GM19238 (cell line): ENCODE measurements around the gene MRPL1.

ENCODE experiments used
- DNase-seq: peaks from one replicate; pipeline ENCODE4 v3.0.0; 2011; ENCODE audit warnings: low spot score; ENCODE audit not compliant: insufficient read length

Gene MRPL1

DNA sequence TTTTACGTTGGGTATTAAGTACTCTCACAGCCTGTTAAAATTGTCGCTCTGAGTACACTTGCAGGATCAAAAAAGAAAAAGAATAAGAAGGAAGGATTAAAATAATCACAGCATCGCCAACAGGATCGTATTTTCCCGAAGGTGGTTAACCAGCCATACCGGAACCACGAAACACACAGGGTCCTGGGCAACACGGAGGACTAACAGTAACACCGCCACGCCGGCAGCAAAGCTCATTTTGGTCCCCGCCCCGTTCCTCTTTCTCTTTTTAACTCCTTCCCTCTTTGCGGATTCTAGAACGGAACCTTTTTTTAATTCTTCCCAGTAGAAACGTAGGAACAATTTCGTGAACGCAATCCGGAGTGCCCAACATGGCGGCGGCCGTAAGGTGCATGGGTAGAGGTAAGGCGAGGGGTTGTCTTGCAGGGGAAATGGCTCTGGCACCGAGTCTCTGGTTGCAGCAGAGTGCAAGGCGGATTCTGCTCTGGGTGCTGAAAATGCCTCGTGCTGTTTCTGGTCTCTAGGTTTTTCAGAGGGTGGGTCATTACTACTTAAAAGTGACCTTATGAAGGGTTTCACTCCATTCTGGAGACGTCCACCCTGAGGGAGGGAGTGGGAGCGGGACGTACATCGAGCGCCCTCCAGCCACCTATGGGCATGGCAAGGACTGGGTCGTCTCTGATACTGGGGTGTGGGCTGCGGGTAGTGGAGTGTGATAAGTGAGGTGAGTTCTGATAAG, at the start of gene MRPL1:
Gene MRPL1, plus strand, starts transcription at position 353 of the 739 bp plus-strand sequence. Its CDS starts 19 bp downstream, at position 372.
- DNase-seq = peak; percentile 47

DNA sequence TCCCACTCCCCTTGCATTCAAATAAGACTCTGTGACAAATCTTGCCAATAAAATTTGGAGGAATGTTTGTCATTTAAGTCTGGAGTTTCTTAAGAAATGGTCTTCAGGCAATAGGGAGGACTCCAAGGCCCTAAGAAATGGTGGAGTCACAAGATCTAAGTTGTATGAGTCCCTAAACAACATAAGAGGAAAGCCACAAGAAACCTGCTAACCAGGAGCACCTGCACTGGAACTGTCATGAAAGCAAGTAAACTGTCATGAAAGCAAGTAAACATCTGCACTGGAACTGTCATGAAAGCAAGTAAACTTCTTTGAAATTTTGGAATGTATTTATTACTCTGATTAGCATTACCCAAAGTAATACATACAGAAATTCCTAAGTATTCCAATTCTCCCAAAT, 47.0 kb upstream of the MRPL1 start:
- DNase-seq = no peak

DNA sequence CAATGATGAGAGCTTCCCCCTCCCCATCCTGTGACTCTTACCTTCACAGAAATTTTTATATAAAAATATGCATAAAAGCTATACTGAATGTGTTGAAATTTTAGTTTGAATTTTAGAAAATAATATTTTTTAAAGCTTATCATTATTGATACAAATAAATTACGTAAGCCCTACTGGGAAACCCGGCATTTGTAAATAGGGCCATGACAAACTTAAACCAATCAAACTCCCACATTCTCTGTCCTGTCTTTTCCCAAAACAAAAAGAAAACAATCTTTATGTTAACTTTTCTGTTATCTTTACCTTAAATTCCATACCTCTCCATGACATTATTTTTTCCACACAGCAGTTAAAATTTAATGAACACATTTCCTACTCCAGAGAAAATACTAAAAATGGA, 46.1 kb upstream of the MRPL1 start:
- no peak for DNase-seq

DNA sequence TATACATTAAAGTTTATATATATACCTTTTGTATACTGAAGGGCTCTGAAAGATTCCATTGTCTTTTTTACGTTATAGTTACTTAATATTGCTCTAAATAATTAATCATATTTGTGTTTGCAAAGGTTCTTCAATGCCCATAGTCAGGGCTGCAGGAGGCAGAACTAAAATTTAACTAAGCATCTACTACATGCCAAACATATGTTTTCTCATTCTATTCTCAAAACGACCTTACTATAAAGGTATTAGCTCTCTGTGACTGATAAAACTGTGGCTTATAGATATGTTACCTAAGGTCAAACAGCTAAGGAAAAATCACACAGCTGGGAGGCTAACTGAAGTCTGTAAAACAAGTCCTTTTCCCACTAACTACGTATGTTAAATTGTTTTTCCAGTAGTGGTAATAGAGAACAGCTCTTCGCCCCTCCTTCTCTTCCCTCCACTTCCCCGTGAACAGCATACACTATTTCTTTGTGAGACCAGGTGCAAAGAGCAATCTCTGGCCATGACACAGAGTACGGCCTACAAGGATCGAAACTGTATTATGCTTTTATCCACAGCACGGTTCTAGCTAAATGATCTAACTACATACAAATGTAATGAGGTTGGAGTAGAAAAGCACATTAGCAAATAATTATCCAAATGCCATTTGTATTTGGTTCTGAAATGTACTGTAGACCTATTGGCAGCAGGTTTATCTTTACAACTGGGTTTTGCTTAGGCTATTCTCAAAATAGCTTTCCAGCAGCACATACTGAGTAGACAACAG, 45.1 kb upstream of the MRPL1 start:
- DNase-seq = no peak

DNA sequence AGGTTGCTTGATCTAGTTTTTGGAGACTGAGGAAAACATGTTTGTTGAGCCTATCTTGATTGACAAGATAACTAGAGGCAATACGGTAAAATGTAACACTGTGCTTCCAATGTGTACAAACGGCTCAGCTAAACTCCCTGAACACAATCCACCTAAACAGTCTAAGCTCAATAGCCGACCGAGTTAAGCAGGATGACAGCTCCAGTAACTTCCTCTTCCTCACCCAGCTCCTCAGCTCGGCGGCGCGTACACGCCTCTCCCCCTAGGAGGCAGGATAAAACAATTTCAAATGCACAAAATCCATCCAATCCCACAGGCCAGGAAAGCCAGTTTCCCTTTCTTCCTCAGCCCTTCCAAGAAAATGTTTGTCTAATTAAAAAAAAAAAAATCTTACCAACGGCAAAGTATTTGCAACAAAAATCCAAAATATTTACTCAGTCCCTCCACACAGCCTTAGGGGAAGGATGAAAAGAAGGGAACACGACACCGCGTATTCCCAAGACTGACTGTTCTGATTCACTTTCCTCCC, 44.5 kb upstream of the MRPL1 start:
- DNase-seq = peak; percentile 38

DNA sequence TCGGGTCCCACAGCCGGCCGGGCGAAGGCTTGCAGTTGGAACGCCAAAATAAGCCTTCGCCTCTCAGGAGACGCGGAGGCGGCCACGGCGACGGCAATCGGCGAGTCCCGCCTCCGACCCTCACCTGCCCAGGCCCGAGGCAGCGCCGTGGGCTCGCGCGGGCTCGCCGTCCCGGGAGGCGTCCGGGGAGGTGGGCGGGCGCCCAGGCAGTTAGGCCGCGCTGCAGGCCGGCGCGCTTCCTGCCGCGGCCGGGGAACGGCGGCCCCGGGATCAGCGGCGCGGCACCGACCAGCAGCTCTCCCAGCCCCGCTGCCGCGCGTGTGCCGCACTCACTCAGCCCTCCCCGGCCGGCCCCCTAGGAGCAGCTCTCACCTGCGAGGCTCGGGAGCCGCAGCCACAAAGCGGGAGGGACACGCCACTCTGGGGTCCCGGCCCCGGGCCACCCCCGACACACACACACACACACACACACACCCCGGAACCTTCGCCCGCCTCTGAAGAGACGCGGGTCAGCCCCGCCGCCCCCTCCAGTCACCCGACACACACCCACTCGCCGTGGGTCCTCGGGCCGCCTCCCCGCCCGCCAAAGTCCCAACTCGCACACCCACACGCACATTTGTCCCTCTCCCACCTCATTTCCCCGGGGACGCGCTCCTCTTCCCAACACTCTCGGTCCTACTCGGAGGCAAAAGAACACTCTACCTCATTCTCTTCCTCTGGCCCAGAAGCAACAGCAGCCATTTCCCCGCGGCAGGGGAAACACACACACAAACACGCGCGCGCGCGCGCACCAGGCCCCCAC, 43.8 kb upstream of the MRPL1 start, which contains the start of gene CNOT6L:
Gene CNOT6L, minus strand, starts transcription at position 767 of the 802 bp plus-strand sequence. Its CDS starts 60 bp downstream, at position 707.
- DNase-seq = peak; percentile 43

DNA sequence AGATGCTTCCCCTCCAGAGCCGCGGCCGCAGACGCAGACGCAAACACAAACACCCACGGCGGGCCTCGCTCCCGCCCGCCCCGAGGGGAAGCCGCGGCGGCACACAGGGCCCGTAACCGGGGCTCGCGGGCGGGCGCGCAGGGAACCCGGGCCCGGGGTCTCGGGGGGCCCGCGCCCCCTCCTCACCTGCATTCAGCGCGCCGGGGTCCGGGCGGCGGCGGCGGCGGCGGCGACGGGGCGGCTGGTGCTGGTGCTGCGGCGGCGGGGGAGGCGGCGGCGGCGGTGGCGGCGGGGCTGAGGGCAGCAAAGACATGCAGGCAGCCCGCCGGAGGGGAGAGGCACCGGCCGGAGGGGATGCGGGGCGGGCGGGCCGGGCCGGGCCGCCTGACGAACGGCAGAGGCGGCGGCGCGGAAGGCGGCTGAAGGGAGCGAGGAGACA, 43.2 kb upstream of the MRPL1 start:
- DNase-seq = peak; percentile 21

DNA sequence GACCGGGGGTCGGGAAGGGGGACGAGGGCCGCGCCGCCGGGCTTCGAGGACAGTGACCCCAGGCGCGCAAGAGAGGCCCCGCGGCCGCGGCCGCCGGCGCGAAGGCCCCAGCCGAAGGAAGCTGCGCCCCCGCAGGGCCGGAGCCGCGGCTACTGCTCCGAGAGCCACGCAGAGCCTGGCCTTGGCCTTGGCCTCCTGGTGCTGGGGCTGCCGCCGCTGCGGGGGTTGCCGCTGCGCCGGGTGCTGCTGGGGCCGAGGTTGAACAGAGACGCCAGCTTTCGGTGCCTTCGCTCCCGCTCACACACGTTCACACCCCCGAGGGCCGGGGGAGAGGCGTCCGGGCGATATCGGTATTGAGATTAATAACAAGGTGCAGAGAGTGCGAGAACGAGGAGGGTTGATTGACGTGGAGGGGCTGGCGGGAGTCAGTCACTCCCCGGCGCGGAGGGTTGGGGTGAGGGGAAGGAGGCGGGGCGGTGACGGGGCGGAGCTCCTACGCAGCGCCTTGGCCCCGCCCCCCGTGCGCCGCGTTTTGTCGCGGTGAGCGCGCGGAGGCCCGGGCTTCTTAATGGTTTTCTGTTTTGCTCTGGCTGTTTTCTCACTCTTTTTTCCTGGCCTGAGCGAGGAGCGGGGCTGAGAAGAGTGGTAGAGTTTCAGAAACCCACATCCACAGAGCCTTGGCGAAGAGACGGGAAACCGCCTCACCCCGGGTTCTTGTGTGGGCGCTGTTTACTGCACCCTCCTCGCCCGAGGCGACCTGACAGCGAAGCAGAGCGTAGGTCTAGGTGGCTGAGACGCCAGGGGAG, 42.6 kb upstream of the MRPL1 start:
- peak; percentile 71 for DNase-seq

DNA sequence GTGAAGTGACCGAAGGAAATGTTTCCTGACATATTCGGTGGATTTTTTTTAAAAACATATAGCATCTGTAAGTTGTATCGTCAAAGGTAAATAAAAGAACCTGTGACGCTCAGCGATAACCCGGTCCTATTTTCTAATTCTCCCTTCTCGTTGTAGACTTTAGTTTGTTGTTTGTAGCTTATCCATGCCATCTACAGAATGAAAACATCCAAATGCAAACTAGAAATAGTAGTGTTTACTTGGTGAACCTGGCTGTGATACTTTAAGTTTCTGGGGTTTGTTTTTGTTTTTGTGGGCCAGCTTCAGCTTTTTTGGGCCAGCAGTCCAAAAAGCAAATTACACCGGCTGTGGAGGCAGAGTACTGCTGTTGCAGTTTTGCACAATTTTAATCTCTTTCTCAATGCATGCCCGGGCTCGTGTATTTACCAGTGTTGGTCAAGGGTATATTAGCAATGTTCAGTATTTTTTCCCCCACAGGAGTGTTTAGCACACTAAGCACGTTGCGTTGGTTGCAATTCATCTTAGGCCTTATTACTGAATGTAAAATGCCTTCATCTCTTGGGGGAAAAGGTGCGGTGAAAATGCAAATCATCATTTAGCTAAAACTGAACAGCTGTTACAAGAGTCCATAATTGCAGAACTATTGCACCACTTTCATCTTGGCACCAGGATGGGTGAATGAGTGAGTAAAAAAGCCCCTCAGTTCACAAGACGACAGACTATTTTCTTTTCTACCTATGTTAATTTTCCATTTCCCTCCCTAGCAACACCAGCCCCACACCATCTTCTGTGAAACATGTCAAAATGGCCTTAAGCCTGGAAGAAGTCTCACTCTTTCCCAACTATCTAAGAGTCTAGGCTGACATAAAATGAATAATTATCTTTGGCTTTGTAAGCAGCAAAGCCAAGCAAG, 41.7 kb upstream of the MRPL1 start:
- DNase-seq = no peak

DNA sequence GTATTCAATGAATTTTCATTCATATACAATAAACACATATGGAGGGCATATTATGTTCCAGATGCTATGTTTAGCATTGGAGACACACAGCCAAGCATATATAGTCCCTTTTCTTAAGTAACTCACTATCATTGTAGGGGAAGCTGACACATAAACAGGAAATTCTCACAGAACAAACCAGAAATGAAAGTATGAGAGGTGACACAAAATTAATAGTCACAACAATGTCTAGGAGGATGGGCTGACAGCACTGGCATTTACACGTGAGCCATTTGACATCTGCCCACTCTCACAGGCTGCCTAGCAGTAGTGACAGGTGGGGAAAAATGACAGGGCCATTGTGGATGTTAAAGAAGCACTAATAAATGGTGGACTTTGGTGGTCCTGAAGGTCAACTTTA, 40.9 kb upstream of the MRPL1 start:
- DNase-seq = no peak

DNA sequence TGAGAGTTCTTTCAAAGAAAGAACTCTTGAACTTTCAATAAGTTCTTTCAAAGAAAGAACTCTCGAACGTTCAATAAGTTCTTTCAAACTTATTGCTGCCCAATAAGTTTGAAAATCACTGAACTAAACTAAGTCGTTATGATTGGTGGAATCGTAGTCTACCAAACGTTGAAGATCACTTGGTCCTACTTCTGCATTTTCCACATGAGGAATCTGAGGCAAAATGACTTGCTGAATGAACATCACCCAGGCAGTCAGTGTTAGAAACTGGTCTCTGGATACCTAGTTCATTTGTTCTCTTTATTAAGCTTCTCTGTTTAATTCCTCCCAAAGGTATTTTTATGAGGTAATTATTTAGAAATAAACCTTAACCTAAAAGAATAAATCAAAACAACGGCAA, 36.4 kb upstream of the MRPL1 start:
- no peak for DNase-seq

DNA sequence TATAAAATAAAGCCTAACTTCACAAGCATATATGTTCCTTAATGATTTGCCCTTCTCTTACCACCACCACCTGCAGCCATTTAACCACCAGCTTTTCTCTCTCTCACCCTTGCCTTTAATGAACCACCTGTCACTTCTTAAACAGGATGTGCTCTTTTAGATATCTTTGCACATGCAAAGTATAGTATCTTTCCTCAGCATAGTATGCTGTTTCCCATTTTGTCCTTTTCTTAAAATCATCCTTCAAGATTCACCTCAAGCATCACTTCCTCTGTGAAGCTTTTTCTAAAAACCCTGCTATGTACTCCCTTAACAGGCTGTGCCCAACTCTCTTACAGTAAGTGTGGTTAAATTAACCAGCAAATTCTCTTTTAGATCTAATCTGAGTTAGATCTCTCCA, 35.3 kb upstream of the MRPL1 start:
- no peak for DNase-seq

DNA sequence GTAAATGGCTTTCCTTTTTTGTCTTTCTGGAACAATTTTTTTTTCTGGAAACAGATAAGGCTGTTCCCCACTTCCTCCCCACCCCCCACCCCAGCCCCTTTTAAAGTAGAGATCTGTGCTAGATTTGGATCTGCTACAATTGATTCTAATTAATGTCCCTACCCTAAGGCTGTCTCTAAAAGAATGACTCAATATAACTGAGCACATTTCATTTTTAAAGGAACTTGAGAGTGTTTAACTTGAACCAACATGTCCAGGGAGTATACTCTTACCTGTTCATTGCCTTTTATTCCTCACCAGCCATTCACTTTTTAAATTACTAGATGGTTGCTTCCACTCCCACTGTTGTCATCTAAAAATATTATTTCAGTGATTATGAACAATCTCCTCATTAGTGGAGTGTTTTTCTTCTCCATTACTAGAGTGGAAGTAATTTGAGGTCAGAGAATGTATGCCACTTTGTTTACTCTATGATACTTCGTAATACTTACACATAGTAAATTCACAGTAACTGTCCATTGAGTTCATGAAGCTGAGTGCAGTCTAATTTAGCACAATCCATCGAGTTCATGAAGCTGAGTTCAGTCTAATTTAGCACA, 29.4 kb upstream of the MRPL1 start:
- no peak for DNase-seq

DNA sequence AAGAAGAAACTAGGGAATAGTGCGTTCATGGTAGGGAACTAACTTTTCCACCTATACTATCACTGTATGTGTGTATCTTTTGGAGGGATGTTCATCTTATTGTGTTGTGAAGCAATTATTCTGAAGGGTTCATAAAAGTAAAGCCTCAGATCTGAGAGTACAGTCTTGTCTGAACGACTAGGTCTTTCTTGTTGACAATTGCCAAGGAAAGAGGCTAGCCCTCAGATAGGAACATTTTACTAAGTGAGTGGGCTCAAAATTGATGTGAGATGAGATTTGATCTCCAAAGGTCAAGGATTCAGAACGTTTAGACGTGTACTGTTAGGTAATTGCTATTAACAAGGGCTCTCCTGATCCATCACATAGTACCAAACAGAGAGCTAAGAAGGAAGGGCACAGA, 28.2 kb upstream of the MRPL1 start:
- no peak for DNase-seq

DNA sequence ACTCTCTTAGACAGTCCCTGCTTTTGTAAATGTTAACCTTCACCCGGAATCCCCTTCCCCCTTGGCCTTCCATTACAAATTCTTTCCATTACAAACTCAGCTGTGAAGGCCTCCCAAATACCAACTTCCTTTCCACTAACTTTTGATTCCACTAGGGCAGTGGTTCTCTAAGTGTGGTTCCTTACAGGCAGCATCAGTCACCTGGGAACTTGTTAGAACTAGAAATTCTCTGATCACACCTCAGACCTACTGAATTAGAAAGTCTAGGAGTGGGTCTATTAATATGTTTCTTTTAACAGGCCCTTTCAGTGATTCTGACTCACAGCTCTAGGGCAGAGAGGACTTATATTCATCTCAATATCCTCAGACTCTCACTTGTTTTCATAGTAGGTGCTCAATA, 19.0 kb upstream of the MRPL1 start:
- no peak for DNase-seq

DNA sequence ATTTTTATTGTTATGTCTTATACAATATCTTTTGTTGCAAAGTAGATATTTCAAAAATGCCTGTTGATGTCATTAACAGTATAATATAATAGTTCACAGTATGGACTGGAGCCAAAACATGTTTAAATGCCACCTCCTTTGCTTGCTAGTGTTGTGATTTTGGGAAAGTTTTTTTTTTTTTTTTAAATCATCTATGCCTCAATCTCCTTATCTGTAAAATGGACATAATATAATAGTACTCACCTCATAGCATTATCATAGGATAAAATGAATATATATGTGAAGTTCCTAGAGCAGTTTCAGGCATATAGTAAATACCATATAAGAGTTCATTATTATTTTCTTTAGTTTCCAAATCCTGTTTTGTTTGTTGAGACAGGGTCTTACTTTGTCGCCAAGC, 18.3 kb upstream of the MRPL1 start:
- DNase-seq = no peak

DNA sequence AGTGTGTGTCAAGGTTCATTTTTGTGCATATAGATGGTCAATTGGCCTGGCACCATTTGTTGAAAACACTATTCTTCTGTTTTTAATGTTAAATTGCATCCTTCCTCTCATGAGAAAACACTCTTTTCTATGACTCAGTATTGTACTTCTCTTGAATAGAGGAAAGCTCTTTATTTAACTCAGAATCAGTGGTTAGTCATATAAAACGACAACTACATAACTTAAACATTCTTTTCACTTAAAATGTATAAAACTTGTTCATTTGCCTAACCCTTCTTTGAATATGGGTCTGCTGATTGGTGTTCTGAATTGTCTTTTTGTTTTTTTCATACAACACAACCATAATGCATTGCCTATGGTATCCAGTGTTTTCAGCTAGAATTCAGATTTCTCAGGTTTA, 17.2 kb upstream of the MRPL1 start:
- DNase-seq = no peak

DNA sequence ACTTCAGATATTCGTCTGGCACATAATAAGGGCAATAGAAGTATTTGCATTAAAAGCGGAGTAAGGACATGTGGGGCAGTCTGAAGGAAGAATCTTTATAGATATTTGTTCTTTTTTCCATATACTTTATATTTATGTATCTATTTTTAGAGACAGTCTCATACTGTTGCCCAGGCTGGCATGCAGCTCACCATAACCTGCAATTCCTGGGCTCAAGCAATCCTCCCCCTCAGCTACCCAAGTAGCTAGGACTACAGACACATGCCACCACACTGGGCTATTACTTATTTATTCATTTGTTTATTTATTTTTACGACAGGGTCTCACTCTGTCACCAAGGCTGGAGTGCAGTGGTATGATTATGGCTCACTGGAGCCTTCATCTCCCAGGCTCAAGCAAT, 16.7 kb upstream of the MRPL1 start:
- no peak for DNase-seq

DNA sequence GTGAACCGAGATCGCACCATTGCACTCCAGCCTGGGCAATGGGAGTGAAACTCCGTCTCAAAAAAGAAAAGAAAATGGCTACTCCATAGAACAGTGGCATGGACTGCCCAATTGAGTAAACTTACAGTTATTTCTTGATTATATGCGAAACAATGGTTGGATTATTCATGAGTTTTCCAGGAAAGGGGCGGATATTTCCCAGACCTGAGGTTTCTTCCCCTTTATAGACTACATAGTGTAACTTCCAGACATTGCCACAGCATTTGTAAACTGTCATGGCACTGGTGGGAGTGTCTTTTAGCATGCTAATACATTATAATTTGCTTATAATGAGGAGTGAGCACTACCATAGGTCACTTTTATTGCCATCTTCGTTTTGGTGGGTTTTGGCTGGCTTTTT, 14.1 kb upstream of the MRPL1 start:
- DNase-seq = no peak
